Measurements from ENCODE around the gene TBC1D2B. TPM values are rescaled to one million over a fixed set of nuclear protein-coding genes. Genes with fewer than 3 reads are reported as not detected.

The TBC1D2B gene
- total and polyA plus RNA-seq, 9 donors: 42.3 to 146 (median 115) TPM

GRCh38 chr15:77986891-77987764 is 90.4 kb downstream of the TBC1D2B start:
- peak in 4 of 5 donors; percentile 12 to 52 (median 40) for DNase-seq
- 30 to 45% (median 33%) methylated on average over 24 of the region's 24 CpGs for WGBS, 3 donors
- H3K9me3 ChIP-seq: no peaks in the 10 kb centered on the region
- H3K27ac ChIP-seq: no peak overlapping the region
- H3K4me3 ChIP-seq: no peak overlapping the region
- intact Hi-C loops (cut with DNase I): no loop called here
- peaks cover 36% of the 10 kb centered on the region for H3K4me1 ChIP-seq (ENCODE audit: insufficient read depth)
- H3K27me3 ChIP-seq: no peaks in the 10 kb centered on the region
- H3K36me3 ChIP-seq: no peaks in the 10 kb centered on the region
- TF ChIP-seq EP300 (IDR thresholded peaks at IDR 0.05) (no peak), CTCF (IDR thresholded peaks at IDR 0.05) (no peak), POLR2A (IDR thresholded peaks at IDR 0.05) (no peak)

- Histone ChIP-seq H3K9me3 (no peaks in the 10 kb centered on the region), H3K4me1 (ENCODE audit: insufficient read depth) (peaks cover 28% of the 10 kb centered on the region), H3K27me3 (no peaks in the 10 kb centered on the region), H3K4me3 (no peak overlapping the region), H3K27ac (no peak overlapping the region), H3K36me3 (no peaks in the 10 kb centered on the region)
- TF ChIP-seq POLR2A (IDR thresholded peaks at IDR 0.05): no peak
- TF ChIP-seq CTCF (IDR thresholded peaks at IDR 0.05): no peak
- TF ChIP-seq EP300 (IDR thresholded peaks at IDR 0.05): no peak
- intact Hi-C loops (cut with DNase I): no loop called here
- WGBS, 3 donors: 77 to 78% (median 77%) methylated on average over 12 to 18 of the region's 18 CpGs
- no peak for DNase-seq
Measured at GRCh38 chr15:77985931-77986480, 91.5 kb downstream of the TBC1D2B start.

GRCh38 chr15:77985031-77985930 is 92.2 kb downstream of the TBC1D2B start:
- H3K9me3 ChIP-seq: no peaks in the 10 kb centered on the region
- no peak overlapping the region for H3K27ac ChIP-seq
- H3K4me1 ChIP-seq (ENCODE audit: insufficient read depth): peaks cover 23% of the 10 kb centered on the region
- no peak overlapping the region for H3K4me3 ChIP-seq
- intact Hi-C loops (cut with DNase I): no loop called here
- H3K27me3 ChIP-seq: no peaks in the 10 kb centered on the region
- H3K36me3 ChIP-seq: no peaks in the 10 kb centered on the region
- TF ChIP-seq CTCF (IDR thresholded peaks at IDR 0.05) (no peak), EP300 (IDR thresholded peaks at IDR 0.05) (no peak), POLR2A (IDR thresholded peaks at IDR 0.05) (no peak)
- 94 to 96% (median 95%) methylated on average over 18 to 23 of the region's 23 CpGs for WGBS, 3 donors
- DNase-seq: peak in 4 of 5 donors; percentile 9 to 29 (median 17)

GRCh38 chr15:77984446-77984861 is 93.1 kb downstream of the TBC1D2B start:
- Histone ChIP-seq H3K36me3 (no peaks in the 10 kb centered on the region), H3K4me1 (ENCODE audit: insufficient read depth) (peaks cover 15% of the 10 kb centered on the region), H3K4me3 (no peak overlapping the region), H3K27ac (no peak overlapping the region), H3K9me3 (no peaks in the 10 kb centered on the region), H3K27me3 (no peaks in the 10 kb centered on the region)
- intact Hi-C loops (cut with DNase I): no loop called here
- WGBS, 3 donors: 63 to 80% (median 74%) methylated on average over 3 to 5 of the region's 7 CpGs
- no peak for TF ChIP-seq POLR2A (IDR thresholded peaks at IDR 0.05)
- no peak for TF ChIP-seq EP300 (IDR thresholded peaks at IDR 0.05)
- TF ChIP-seq CTCF (IDR thresholded peaks at IDR 0.05): no peak
- peak in 3 of 5 donors; percentile 7 to 25 (median 15) for DNase-seq
